Measurements from ENCODE around the gene MEOX1.

- no peak for TF ChIP-seq CTCF (conservative IDR thresholded peaks at IDR 0.05; ENCODE audit: low read depth, low read length)
- no peak for TF ChIP-seq EZH2phosphoT487 (IDR thresholded peaks at IDR 0.05; ENCODE audit: borderline replicate concordance, low read length)
- TF ChIP-seq EZH2 (IDR thresholded peaks at IDR 0.05; ENCODE audit: low read length, unreplicated experiment), result no peak
Measured at GRCh38 chr17:43710101-43710500, 48.4 kb upstream of the MEOX1 start.

All from PC-3 (cell line).